Measurements from ENCODE around the gene IGFALS. TPM values are rescaled to one million over a fixed set of nuclear protein-coding genes. Genes with fewer than 3 reads are reported as not detected.

IGFALS gene
- polyA plus RNA-seq (ENCODE audit: insufficient read length), result 1.6 TPM
- long read RNA-seq, donor 1, result 0 reads
- long read RNA-seq, donor 2, result 0 reads
- long read RNA-seq, donor 3, result 0 reads
- long read RNA-seq, donor 4, result 0 reads
- long read RNA-seq, donor 5, result 0 reads
- long read RNA-seq, donor 6, result 0 reads
- long read RNA-seq, donor 7, partial matches to known transcripts, result 0 of 6 reads
- long read RNA-seq, donor 7, other reads (novel, unspliced or antisense), result 6 of 6 reads
- long read RNA-seq, donor 8, result 0 reads

- DNase-seq, result no peak
Observed at GRCh38 chr16:1793578-1794220, at the start of gene IGFALS. IGFALS (minus strand) TSS chr16:1793705; CDS start chr16:1793652, 53 bp downstream.

GRCh38 chr16:1839554-1839953 lies 46.0 kb upstream of the IGFALS start:
- no peak for DNase-seq

GRCh38 chr16:1834096-1834495 lies 40.6 kb upstream of the IGFALS start:
- DNase-seq, result no peak

GRCh38 chr16:1832838-1833454 lies 39.4 kb upstream of the IGFALS start:
- DNase-seq, result no peak

- no peak for DNase-seq
Observed at GRCh38 chr16:1831186-1832075, 37.9 kb upstream of the IGFALS start.

- no peak for DNase-seq
Observed at GRCh38 chr16:1830213-1830612, 36.7 kb upstream of the IGFALS start.

- no peak for DNase-seq
Observed at GRCh38 chr16:1828645-1829410, 35.3 kb upstream of the IGFALS start.

GRCh38 chr16:1826691-1827573 lies 33.4 kb upstream of the IGFALS start, which contains the start of the genes FAHD1 and HAGH:
FAHD1 (plus strand) TSS chr16:1827206; CDS start chr16:1827239, 33 bp downstream.
HAGH (minus strand) TSS chr16:1826825; CDS start chr16:1826787, 38 bp downstream.
- DNase-seq, result peak; percentile 92

- no peak for DNase-seq
Observed at GRCh38 chr16:1825864-1826690, 32.6 kb upstream of the IGFALS start.

- no peak for DNase-seq
Observed at GRCh38 chr16:1825381-1825863, 31.9 kb upstream of the IGFALS start.

GRCh38 chr16:1823821-1824220 lies 30.3 kb upstream of the IGFALS start:
- peak; percentile 13 for DNase-seq

GRCh38 chr16:1822801-1823200 lies 29.3 kb upstream of the IGFALS start:
- no peak for DNase-seq

GRCh38 chr16:1821861-1822611 lies 28.5 kb upstream of the IGFALS start:
- DNase-seq, result no peak

- no peak for DNase-seq
Observed at GRCh38 chr16:1820946-1821290, 27.4 kb upstream of the IGFALS start.

GRCh38 chr16:1820096-1820945 lies 26.8 kb upstream of the IGFALS start:
- DNase-seq, result no peak

GRCh38 chr16:1819611-1820010 lies 26.1 kb upstream of the IGFALS start:
- DNase-seq, result no peak

GRCh38 chr16:1818873-1819525 lies 25.5 kb upstream of the IGFALS start:
- no peak for DNase-seq
